Right lobe of liver (tissue), 4 donors: ENCODE data around the gene MRPS18A.

Experiments used
- POLR2A ChIP-seq: fragments of 450-650 bp; IDR thresholded peaks from one replicate; pipeline ENCODE4 v1.6.1; 2017; ENCODE audit warnings: antibody characterized with exemption, mild to moderate bottlenecking
- TF ChIP-seq, protein P1 (sequence below), 4 donors: fragments of 200-600 bp in 3 of 4; fragments of 450-650 bp in 1 of 4; IDR thresholded peaks; one replicate each; pipeline versions ENCODE4 v1.5.1 to v1.8.0; 2016 to 2022; ENCODE audit warnings: antibody characterized with exemption in 4 of 4, mild to moderate bottlenecking in 2 of 4
- donor health status: DM: no; HTN: no; CAD: no.
- donor health status: DM: no; HTN: no; CAD: no.
- donor health status: DM: no; HTN: yes; CAD: no.

DNA sequence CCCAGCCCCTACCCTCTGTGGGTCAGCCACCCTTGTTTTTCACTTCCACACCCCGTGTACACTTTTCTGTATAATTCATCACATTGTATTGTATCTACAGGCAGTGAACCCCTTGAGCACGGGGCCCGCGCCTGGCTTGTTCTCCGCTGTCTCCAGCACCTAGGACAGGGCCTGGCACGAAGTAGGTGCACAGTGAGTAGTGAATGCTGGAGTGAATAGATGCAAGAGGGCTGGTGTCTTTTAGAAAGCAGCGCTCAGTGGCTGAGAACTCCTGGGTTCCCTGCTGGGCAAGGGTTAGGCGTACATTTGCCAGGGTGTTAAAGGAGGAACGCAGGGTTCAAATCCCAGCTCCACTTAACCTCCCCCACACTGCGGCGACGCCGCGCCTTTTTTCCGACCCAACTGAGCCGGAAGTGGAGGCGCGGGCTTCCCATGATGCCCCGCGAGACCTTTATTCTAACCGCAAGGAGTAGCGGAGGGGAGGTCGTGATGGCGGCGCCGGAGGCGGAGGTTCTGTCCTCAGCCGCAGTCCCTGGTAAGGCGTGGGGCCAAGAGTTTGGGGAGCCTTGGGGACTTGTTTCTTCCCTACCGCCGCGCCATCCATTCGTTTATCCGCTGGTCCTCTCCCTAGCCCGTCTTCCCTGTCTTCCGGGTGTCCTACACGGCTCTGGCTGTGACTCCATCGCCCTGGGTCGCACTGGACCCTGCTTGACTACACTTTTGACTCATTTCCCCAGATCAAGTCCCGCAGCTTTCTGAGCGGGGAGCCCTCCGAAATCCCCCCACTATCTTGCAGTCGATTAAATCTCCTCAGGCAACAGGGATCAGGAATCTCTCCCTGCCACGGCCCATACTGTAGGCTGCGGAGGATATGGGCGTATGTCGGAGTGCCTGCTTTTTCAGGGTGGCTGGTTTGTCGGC lies 51.9 kb downstream of the MRPS18A start, which contains the start of gene MAD2L1BP:
- TF ChIP-seq, protein P1, sequence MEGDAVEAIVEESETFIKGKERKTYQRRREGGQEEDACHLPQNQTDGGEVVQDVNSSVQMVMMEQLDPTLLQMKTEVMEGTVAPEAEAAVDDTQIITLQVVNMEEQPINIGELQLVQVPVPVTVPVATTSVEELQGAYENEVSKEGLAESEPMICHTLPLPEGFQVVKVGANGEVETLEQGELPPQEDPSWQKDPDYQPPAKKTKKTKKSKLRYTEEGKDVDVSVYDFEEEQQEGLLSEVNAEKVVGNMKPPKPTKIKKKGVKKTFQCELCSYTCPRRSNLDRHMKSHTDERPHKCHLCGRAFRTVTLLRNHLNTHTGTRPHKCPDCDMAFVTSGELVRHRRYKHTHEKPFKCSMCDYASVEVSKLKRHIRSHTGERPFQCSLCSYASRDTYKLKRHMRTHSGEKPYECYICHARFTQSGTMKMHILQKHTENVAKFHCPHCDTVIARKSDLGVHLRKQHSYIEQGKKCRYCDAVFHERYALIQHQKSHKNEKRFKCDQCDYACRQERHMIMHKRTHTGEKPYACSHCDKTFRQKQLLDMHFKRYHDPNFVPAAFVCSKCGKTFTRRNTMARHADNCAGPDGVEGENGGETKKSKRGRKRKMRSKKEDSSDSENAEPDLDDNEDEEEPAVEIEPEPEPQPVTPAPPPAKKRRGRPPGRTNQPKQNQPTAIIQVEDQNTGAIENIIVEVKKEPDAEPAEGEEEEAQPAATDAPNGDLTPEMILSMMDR (IDR thresholded peaks at IDR 0.05): no peak
- TF ChIP-seq POLR2A: peak; percentile 81
